Breast epithelium (tissue), 4 donors: ENCODE results near the gene PHACTR3. TPM values are rescaled to one million over a fixed set of nuclear protein-coding genes. Genes with fewer than 3 reads are reported as not detected.
A peak's percentile ranks its signal among the peaks of the same experiment; 100 is the strongest.

Experiments used
- DNase-seq, 2 donors: peaks; one replicate each; pipeline ENCODE4 v3.0.0-alpha.2; 2019; ENCODE audit warnings: low spot score in 2 of 2
- H3K27ac ChIP-seq, 2 donors: fragments of 200-600 bp; sonication (generic) in 1 of 2; one replicate each; pipeline ENCODE4 v1.5.1; 2016 to 2019; ENCODE audit warnings: mild to moderate bottlenecking in 1 of 2
- H3K27me3 ChIP-seq, 2 donors: fragments of 200-600 bp; sonication (generic) in 1 of 2; one replicate each; pipeline versions ENCODE4 v1.5.1 to v1.6.0; 2017 to 2019; ENCODE audit warnings: control low read depth in 1 of 2, mild to moderate bottlenecking in 1 of 2
- H3K36me3 ChIP-seq: fragments of 200-600 bp; one replicate; pipeline ENCODE4 v1.5.1; 2019
- H3K4me1 ChIP-seq, 2 donors: fragments of 200-600 bp; sonication (generic); one replicate each; pipeline ENCODE4 v1.5.1; 2016 to 2019; ENCODE audit warnings: control low read depth in 1 of 2
- H3K4me3 ChIP-seq, 3 donors: fragments of 200-600 bp; sonication (generic); 1 replicate in 2 of 3; 2 replicates in 1 of 3; pipeline ENCODE4 v1.5.1; 2016 to 2019; ENCODE audit warnings: mild to moderate bottlenecking in 3 of 3, moderate library complexity in 2 of 3
- H3K9me3 ChIP-seq, 2 donors: fragments of 200-600 bp; sonication (generic) in 1 of 2; one replicate each; pipeline ENCODE4 v1.5.1; 2016 to 2019; ENCODE audit warnings: control low read depth in 1 of 2
- CTCF ChIP-seq, 3 donors: fragments of 450-650 bp; IDR thresholded peaks; one replicate each; pipeline ENCODE4 v1.5.1; 2016 to 2017; ENCODE audit warnings: antibody characterized with exemption in 3 of 3, mild to moderate bottlenecking in 3 of 3, moderate library complexity in 3 of 3
- POLR2A ChIP-seq: fragments of 450-650 bp; IDR thresholded peaks from one replicate; pipeline ENCODE4 v1.6.1; 2016; ENCODE audit warnings: antibody characterized with exemption, mild to moderate bottlenecking, moderate library complexity
- POLR2AphosphoS5 ChIP-seq, 3 donors: sonication (generic); formaldehyde crosslinking; IDR thresholded peaks; one replicate each; pipeline ENCODE4 v1.6.1; 2017; ENCODE audit warnings: antibody characterized with exemption in 3 of 3
- intact Hi-C: fragments of 100-400 bp; cut with DNase I; formaldehyde crosslinking; loops from one replicate; pipeline ENCODE4 v1.15.1; 2023; ENCODE audit warnings: low total_unique reads
- total RNA-seq, 3 donors: library from RNA; depleted of rRNA; stranded (reverse); fragments of >200 nt; gene quantifications; one replicate each; pipeline ENCODE4 v1.1.0, GENCODE V29; 2016

PHACTR3 gene
- total RNA-seq, 3 donors from 2014 or later = 0.16 to 0.33 (median 0.29) TPM

DNA sequence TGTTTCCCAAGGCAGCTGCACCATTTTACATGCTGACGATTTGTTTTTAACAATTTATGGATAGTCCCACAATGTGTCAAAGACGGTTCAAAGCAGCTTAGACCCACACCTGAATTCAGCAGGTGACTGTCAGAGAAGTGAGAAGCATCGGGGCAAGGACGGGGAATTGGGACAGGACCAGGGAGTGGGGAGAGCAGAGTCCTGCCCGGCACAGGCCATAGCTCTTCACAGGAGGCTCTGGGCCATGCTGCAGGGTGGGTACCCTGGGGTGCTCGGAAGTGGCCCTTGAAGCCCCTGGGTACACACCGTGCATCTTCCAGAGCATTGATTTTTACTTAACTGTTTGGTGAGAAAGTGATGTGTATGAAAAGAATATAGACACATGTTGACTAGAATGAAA lies 33.2 kb upstream of the PHACTR3 start:
- H3K27ac ChIP-seq = no peak overlapping the region
- H3K4me3 ChIP-seq = no peak overlapping the region
- intact Hi-C loops = no loop called here
- H3K9me3 ChIP-seq = no peaks in the 10 kb centered on the region
- no peaks in the 10 kb centered on the region for H3K36me3 ChIP-seq
- H3K4me1 ChIP-seq = no peaks in the 10 kb centered on the region
- TF ChIP-seq POLR2AphosphoS5 (IDR thresholded peaks at IDR 0.05) = no peak
- TF ChIP-seq POLR2A = no peak
- TF ChIP-seq CTCF (IDR thresholded peaks at IDR 0.05) = no peak
- no peak for DNase-seq
- H3K27me3 ChIP-seq = peaks cover 0 to 54% of the 10 kb centered on the region in 2 donors

- Histone ChIP-seq H3K27ac (no peak overlapping the region), H3K4me1 (no peaks in the 10 kb centered on the region), H3K9me3 (no peaks in the 10 kb centered on the region), H3K36me3 (no peaks in the 10 kb centered on the region), H3K4me3 (peak overlapping the region; percentile 23 to 64 (median 26)), H3K27me3 (peaks cover 3 to 60% of the 10 kb centered on the region in 2 donors)
- no peak for DNase-seq
- TF ChIP-seq CTCF (IDR thresholded peaks at IDR 0.05) (peak; percentile 30 to 72 (median 68)), POLR2AphosphoS5 (IDR thresholded peaks at IDR 0.05) (no peak), POLR2A (no peak)
- intact Hi-C loops = no loop called here
These were observed 32.6 kb upstream of the PHACTR3 start for GRCh38 chr20:59571551-59572314.

DNA sequence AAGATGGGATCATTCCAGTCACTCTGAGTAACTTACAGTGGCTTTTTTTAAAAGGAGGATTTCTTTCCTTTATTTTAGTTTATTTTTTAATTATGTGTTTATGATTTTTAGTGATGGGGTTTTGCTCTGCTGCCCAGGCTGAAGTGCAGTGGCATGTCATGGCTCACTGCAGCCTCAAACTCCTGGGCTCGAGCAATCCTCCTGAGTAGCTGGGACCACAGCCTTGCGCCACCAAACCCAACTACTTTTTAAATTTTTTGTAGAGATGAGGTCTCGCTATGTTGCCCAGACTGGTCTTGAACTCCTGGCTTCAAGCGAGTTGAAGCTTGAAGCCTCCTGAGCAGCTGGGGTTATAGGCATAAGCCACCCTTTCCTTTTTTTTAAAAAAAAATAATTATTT lies 31.8 kb upstream of the PHACTR3 start:
- no peak overlapping the region for H3K27ac ChIP-seq
- no peaks in the 10 kb centered on the region for H3K9me3 ChIP-seq
- TF ChIP-seq POLR2AphosphoS5 (IDR thresholded peaks at IDR 0.05) (no peak), POLR2A (no peak), CTCF (IDR thresholded peaks at IDR 0.05) (no peak)
- H3K4me1 ChIP-seq = no peaks in the 10 kb centered on the region
- peaks cover 3 to 61% of the 10 kb centered on the region in 2 donors for H3K27me3 ChIP-seq
- no peak for DNase-seq
- H3K4me3 ChIP-seq = no peak overlapping the region
- intact Hi-C loops = no loop called here
- no peaks in the 10 kb centered on the region for H3K36me3 ChIP-seq

GRCh38 chr20:59573837-59574236 lies 30.5 kb upstream of the PHACTR3 start:
- Histone ChIP-seq H3K4me3 (no peak overlapping the region), H3K27me3 (peaks cover 3 to 66% of the 10 kb centered on the region in 2 donors), H3K27ac (no peak overlapping the region), H3K9me3 (no peaks in the 10 kb centered on the region), H3K36me3 (no peaks in the 10 kb centered on the region), H3K4me1 (no peaks in the 10 kb centered on the region)
- no peak for DNase-seq
- intact Hi-C loops = no loop called here
- TF ChIP-seq POLR2AphosphoS5 (IDR thresholded peaks at IDR 0.05) (no peak), CTCF (IDR thresholded peaks at IDR 0.05) (no peak), POLR2A (no peak)

- Histone ChIP-seq H3K4me1 (no peaks in the 10 kb centered on the region), H3K9me3 (no peaks in the 10 kb centered on the region), H3K27ac (no peak overlapping the region), H3K4me3 (no peak overlapping the region), H3K27me3 (peaks cover 3 to 66% of the 10 kb centered on the region in 2 donors), H3K36me3 (no peaks in the 10 kb centered on the region)
- DNase-seq = no peak
- intact Hi-C loops = no loop called here
- TF ChIP-seq CTCF (IDR thresholded peaks at IDR 0.05) = no peak
- no peak for TF ChIP-seq POLR2A
- TF ChIP-seq POLR2AphosphoS5 (IDR thresholded peaks at IDR 0.05) = no peak
These were observed 30.0 kb upstream of the PHACTR3 start for GRCh38 chr20:59574308-59574707.
